HUES48 (cell line): Measurements from ENCODE around the gene FAM13A.

Source experiments
- H3K27ac ChIP-seq: one replicate; pipeline ENCODE4 v1.7.0; 2013; ENCODE audit warnings: low read depth, low read length, inconsistent platforms
- H3K27me3 ChIP-seq: 2 replicates; pipeline ENCODE4 v1.6.1; 2013; ENCODE audit warnings: mild to moderate bottlenecking, low read length; ENCODE audit not compliant: control insufficient read depth, insufficient read depth
- H3K36me3 ChIP-seq: 2 replicates; pipeline ENCODE4 v1.6.1; 2013; ENCODE audit warnings: low read length; ENCODE audit not compliant: control insufficient read depth, insufficient read depth
- H3K4me1 ChIP-seq: 2 replicates; pipeline ENCODE4 v1.6.1; 2013; ENCODE audit warnings: mild to moderate bottlenecking, low read length; ENCODE audit not compliant: control insufficient read depth, insufficient read depth
- H3K4me3 ChIP-seq: 2 replicates; pipeline ENCODE4 v1.5.1; 2013; ENCODE audit warnings: mild to moderate bottlenecking, low read depth, low read length
- H3K9ac ChIP-seq: 2 replicates; pipeline ENCODE4 v1.6.1; 2013; ENCODE audit warnings: mild to moderate bottlenecking, low read depth, low read length, moderate library complexity
- H3K9me3 ChIP-seq: 2 replicates; pipeline ENCODE4 v1.6.1; 2013; ENCODE audit warnings: low read length; ENCODE audit not compliant: control insufficient read depth, insufficient read depth

Gene FAM13A

DNA sequence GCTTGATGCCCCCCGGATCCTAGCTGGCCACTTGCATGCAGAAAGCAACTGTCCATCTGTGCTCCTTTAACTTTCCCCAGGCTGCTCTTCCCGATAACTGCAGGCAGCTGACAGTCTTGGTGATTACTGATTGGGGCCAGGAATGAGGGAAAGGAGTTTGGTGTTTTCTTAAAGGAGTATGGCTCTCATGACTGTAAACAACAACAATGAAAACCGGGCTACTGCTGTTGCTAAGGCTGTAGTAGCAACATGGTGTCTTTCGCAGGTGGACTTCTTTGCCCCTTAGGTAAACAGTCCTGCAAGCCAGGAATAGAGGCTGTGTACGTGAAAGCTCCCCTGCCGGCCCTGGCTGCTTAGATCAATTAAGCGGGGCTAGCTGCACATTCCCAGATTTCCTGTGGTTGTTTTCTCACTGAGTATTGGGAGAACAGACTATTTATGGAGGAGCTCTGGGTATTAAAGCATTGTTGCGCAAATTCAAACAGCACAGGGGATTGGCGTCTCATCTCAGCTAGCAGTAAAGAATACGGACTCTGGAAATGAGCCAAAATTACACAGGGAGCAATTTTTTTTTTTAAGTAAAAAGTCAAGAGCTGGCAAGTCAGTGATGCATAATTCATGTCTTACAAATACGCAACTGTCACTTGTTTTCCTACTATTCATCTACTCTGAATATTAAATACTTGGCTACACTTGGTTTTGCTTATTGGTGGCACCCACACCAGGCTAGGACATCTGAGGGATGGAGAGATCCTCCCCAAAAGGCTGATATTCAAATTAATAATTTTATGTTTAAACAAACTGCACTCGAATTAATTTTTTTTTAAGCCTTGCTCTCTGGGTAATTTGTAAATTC, 297.7 kb downstream of the FAM13A start:
- Histone ChIP-seq H3K9ac (no peak overlapping the region), H3K9me3 (no peaks in the 10 kb centered on the region), H3K27ac (peak overlapping the region; percentile 69), H3K36me3 (no peaks in the 10 kb centered on the region), H3K27me3 (no peaks in the 10 kb centered on the region), H3K4me3 (no peak overlapping the region), H3K4me1 (peaks cover 24% of the 10 kb centered on the region)

DNA sequence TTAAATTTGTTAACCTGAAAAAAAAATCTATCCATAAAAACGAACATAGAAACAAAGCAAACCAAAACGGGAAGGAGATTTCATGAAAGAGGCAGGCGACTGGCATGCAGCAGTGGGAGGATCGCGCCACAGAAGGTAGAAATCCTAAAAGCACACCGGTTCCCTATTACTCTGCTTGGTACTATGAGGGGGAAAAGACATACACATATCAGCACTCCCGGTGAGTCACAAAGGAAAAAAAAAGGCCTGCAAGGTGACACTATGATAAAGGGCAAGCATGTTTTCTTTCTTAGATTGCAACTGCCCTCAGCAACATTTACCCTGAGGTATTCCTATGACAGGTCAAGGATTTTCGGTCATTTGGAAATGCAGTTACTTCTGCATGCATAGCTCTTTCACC, 298.7 kb downstream of the FAM13A start:
- Histone ChIP-seq H3K36me3 (no peaks in the 10 kb centered on the region), H3K27me3 (no peaks in the 10 kb centered on the region), H3K4me1 (peaks cover 24% of the 10 kb centered on the region), H3K4me3 (no peak overlapping the region), H3K9ac (no peak overlapping the region), H3K9me3 (no peaks in the 10 kb centered on the region), H3K27ac (no peak overlapping the region)

GRCh38 chr4:88757776-88758175, 299.2 kb downstream of the FAM13A start:
- Histone ChIP-seq H3K4me3 (no peak overlapping the region), H3K9me3 (no peaks in the 10 kb centered on the region), H3K4me1 (peaks cover 24% of the 10 kb centered on the region), H3K27ac (no peak overlapping the region), H3K27me3 (no peaks in the 10 kb centered on the region), H3K36me3 (no peaks in the 10 kb centered on the region), H3K9ac (no peak overlapping the region)

- Histone ChIP-seq H3K9me3 (no peaks in the 10 kb centered on the region), H3K27me3 (no peaks in the 10 kb centered on the region), H3K36me3 (no peaks in the 10 kb centered on the region), H3K4me3 (no peak overlapping the region), H3K4me1 (peaks cover 24% of the 10 kb centered on the region), H3K27ac (no peak overlapping the region), H3K9ac (no peak overlapping the region)
These were observed 299.9 kb downstream of the FAM13A start for GRCh38 chr4:88757067-88757466.

DNA sequence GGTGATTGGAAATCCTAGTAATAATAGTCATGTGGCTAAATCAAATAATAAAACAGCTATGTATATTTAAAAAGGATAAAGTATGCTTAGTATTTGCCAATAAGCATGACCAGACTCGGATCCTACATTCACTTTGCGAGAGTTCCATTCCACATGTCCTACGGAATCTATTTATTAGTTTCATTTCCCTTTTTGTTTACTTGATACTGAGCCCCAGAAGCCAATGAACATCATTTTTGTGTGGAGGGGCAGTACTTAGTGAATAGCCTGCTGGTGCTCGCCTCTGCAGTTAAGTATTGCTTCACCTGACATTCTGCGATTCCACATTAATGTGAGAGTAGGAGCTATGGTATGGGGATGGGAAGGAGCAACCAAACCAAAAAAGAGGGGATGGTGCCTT, 300.8 kb downstream of the FAM13A start:
- H3K4me1 ChIP-seq, result peaks cover 24% of the 10 kb centered on the region
- no peak overlapping the region for H3K27ac ChIP-seq
- no peak overlapping the region for H3K9ac ChIP-seq
- H3K27me3 ChIP-seq, result no peaks in the 10 kb centered on the region
- H3K36me3 ChIP-seq, result no peaks in the 10 kb centered on the region
- H3K9me3 ChIP-seq, result no peaks in the 10 kb centered on the region
- H3K4me3 ChIP-seq, result no peak overlapping the region

- peaks cover 24% of the 10 kb centered on the region for H3K4me1 ChIP-seq
- H3K9ac ChIP-seq, result no peak overlapping the region
- no peaks in the 10 kb centered on the region for H3K9me3 ChIP-seq
- H3K4me3 ChIP-seq, result no peak overlapping the region
- H3K27me3 ChIP-seq, result no peaks in the 10 kb centered on the region
- 0 out of 2 replicates have a peak, but pooled peaks cover under 1% of the 10 kb centered on the region for H3K36me3 ChIP-seq
- no peak overlapping the region for H3K27ac ChIP-seq
These were observed 301.5 kb downstream of the FAM13A start for GRCh38 chr4:88755454-88755853.

- H3K27me3 ChIP-seq, result no peaks in the 10 kb centered on the region
- H3K9me3 ChIP-seq, result no peaks in the 10 kb centered on the region
- no peak overlapping the region for H3K4me3 ChIP-seq
- H3K4me1 ChIP-seq, result peaks cover 24% of the 10 kb centered on the region
- 0 out of 2 replicates have a peak, but pooled peaks cover 7% of the 10 kb centered on the region for H3K36me3 ChIP-seq
- H3K27ac ChIP-seq, result no peak overlapping the region
- no peak overlapping the region for H3K9ac ChIP-seq
These were observed 302.2 kb downstream of the FAM13A start for GRCh38 chr4:88754796-88755195.

DNA sequence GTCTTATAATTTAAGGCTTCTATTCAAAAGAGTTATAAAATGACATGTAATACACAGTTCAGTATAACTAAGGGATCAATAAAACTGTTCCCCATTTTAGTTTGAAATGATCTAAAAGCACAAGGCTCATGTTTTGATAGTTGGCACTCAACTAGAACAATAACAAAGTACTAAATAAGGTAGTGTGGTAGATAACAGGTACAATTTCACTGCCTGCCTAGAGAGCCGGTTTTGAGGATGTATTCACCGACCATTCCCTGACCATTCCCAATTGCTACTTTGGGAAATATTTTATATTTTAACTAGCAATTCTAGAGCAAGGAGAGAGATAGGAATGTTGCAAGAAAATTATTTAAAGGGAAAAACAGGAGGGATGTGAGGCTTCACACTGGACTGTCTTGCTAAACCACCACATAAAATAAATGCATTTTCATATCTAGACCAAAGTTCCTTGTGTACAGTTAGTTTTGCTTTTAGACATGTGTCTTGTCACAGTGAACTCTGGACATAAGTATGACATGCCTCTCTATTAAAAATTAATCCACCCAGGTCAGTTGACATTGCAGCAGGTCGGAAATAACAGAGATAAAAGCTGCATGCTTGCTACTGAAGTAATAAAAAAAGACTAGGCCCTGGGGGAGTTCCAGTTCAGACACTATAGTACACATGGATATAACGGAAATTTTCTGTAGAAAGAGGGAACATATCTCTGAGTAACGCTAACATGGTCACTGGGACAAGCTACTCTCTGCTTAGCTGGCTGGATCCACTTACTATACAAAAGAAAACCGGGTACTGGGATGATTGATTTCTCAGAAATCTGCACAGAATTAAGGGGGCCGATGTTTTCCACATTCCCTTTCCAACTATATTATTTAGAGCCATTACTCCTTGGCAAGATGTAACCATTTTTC, 303.1 kb downstream of the FAM13A start:
- no peaks in the 10 kb centered on the region for H3K9me3 ChIP-seq
- no peaks in the 10 kb centered on the region for H3K27me3 ChIP-seq
- peaks cover 16% of the 10 kb centered on the region for H3K36me3 ChIP-seq
- no peak overlapping the region for H3K27ac ChIP-seq
- H3K4me1 ChIP-seq, result peaks cover 15% of the 10 kb centered on the region
- H3K4me3 ChIP-seq, result no peak overlapping the region
- no peak overlapping the region for H3K9ac ChIP-seq

GRCh38 chr4:88752754-88753153, 304.2 kb downstream of the FAM13A start:
- Histone ChIP-seq H3K27me3 (no peaks in the 10 kb centered on the region), H3K9me3 (no peaks in the 10 kb centered on the region), H3K36me3 (peaks cover 25% of the 10 kb centered on the region), H3K9ac (no peak overlapping the region), H3K4me3 (no peak overlapping the region), H3K27ac (no peak overlapping the region), H3K4me1 (peaks cover 3% of the 10 kb centered on the region; the same call in 1 of the 2 replicates)

GRCh38 chr4:88752076-88752463, 304.9 kb downstream of the FAM13A start:
- H3K27ac ChIP-seq, result no peak overlapping the region
- no peaks in the 10 kb centered on the region for H3K27me3 ChIP-seq
- H3K4me3 ChIP-seq, result no peak overlapping the region
- H3K4me1 ChIP-seq, result no peaks in the 10 kb centered on the region
- peaks cover 31% of the 10 kb centered on the region for H3K36me3 ChIP-seq
- no peak overlapping the region for H3K9ac ChIP-seq
- no peaks in the 10 kb centered on the region for H3K9me3 ChIP-seq
